Thoracic aorta (tissue), 2 donors: ENCODE results near the gene TIMM44. TPM values are rescaled to one million over a fixed set of nuclear protein-coding genes. Genes with fewer than 3 reads are reported as not detected.

Experiments
- ATAC-seq: fragments of 150-250 bp; one replicate; pipeline ENCODE4 v1.8.0; 2017; ENCODE audit warnings: low read depth; ENCODE audit not compliant: insufficient number of reproducible peaks, low FRiP score
- DNase-seq: peaks from one replicate; pipeline ENCODE4 v3.0.0-alpha.2; 2020; ENCODE audit warnings: low spot score
- H3K27ac ChIP-seq, 2 donors: fragments of 200-600 bp; sonication (generic); 1 replicate in 1 of 2; 2 replicates in 1 of 2; pipeline ENCODE4 v1.5.1; 2016; ENCODE audit warnings: mild to moderate bottlenecking in 2 of 2, moderate library complexity in 2 of 2
- H3K27me3 ChIP-seq: fragments of 200-600 bp; sonication (generic); replicated peaks from 2 replicates; pipeline ENCODE4 v1.6.0; 2016; ENCODE audit warnings: mild to moderate bottlenecking; ENCODE audit not compliant: insufficient read depth
- H3K36me3 ChIP-seq: fragments of 200-600 bp; sonication (generic); one replicate; pipeline ENCODE4 v1.5.1; 2016
- H3K4me1 ChIP-seq, 2 donors: fragments of 200-600 bp; sonication (generic); 1 replicate in 1 of 2; 2 replicates in 1 of 2; pipeline versions ENCODE4 v1.5.1 to v1.6.0; 2016; ENCODE audit warnings: low read depth in 2 of 2, mild to moderate bottlenecking in 1 of 2; ENCODE audit not compliant: control insufficient read depth in 1 of 2
- H3K4me3 ChIP-seq: fragments of 200-600 bp; sonication (generic); 2 replicates; pipeline ENCODE4 v1.5.1; 2016; ENCODE audit warnings: mild to moderate bottlenecking
- H3K9me3 ChIP-seq: fragments of 200-600 bp; sonication (generic); 2 replicates; pipeline ENCODE4 v1.5.1; 2016
- CTCF ChIP-seq: fragments of 200-600 bp; sonication (generic); IDR thresholded peaks from one replicate; pipeline ENCODE4 v1.5.1; 2019; ENCODE audit warnings: antibody characterized with exemption
- total RNA-seq, 2 donors: library from RNA; depleted of rRNA; stranded (reverse); fragments of >200 nt; gene quantifications; one replicate each; pipeline versions ENCODE4 v1.1.0 to v1.2.3, GENCODE V29; 2016

The TIMM44 gene
- total RNA-seq, 2 donors from 2014 or later, result 51.2 to 77.6 TPM

GRCh38 chr19:7911508-7912143 lies 31.8 kb downstream of the TIMM44 start:
- Histone ChIP-seq H3K36me3 (peaks cover 34% of the 10 kb centered on the region), H3K27me3 (no peaks in the 10 kb centered on the region), H3K27ac (no peak overlapping the region), H3K9me3 (no peaks in the 10 kb centered on the region), H3K4me1 (peaks cover 9 to 19% of the 10 kb centered on the region in 2 donors), H3K4me3 (no peak overlapping the region)
- ATAC-seq (no peak), DNase-seq (no peak)
- no peak for TF ChIP-seq CTCF

- no peaks in the 10 kb centered on the region for H3K9me3 ChIP-seq
- H3K4me3 ChIP-seq, result no peak overlapping the region
- no peaks in the 10 kb centered on the region for H3K27me3 ChIP-seq
- TF ChIP-seq CTCF, result no peak
- peaks cover 3 to 21% of the 10 kb centered on the region in 2 donors for H3K4me1 ChIP-seq
- ATAC-seq (no peak), DNase-seq (no peak)
- peaks cover 34% of the 10 kb centered on the region for H3K36me3 ChIP-seq
- H3K27ac ChIP-seq, result no peak overlapping the region
Observed at GRCh38 chr19:7910321-7911161, 32.9 kb downstream of the TIMM44 start.

- peaks cover 12 to 30% of the 10 kb centered on the region in 2 donors for H3K4me1 ChIP-seq
- peaks cover 34% of the 10 kb centered on the region for H3K36me3 ChIP-seq
- no peaks in the 10 kb centered on the region for H3K27me3 ChIP-seq
- H3K4me3 ChIP-seq, result no peak overlapping the region
- ATAC-seq (no peak), DNase-seq (no peak)
- no peak for TF ChIP-seq CTCF
- H3K9me3 ChIP-seq, result no peaks in the 10 kb centered on the region
- no peak overlapping the region for H3K27ac ChIP-seq
Observed at GRCh38 chr19:7909471-7910067, 33.9 kb downstream of the TIMM44 start.

GRCh38 chr19:7908742-7909461 lies 34.6 kb downstream of the TIMM44 start:
- no peak overlapping the region for H3K27ac ChIP-seq

More at GRCh38 chr19:7908742-7909461, 34.6 kb downstream of the TIMM44 start:
- Histone ChIP-seq H3K4me3 (no peak overlapping the region), H3K4me1 (peaks cover 13 to 34% of the 10 kb centered on the region in 2 donors), H3K9me3 (no peaks in the 10 kb centered on the region), H3K36me3 (peaks cover 34% of the 10 kb centered on the region), H3K27me3 (no peaks in the 10 kb centered on the region)
- TF ChIP-seq CTCF, result no peak
- ATAC-seq (no peak), DNase-seq (no peak)
